Measurements from ENCODE around the gene CDK5R2. TPM values are rescaled to one million over a fixed set of nuclear protein-coding genes. Genes with fewer than 3 reads are reported as not detected.

Gene CDK5R2
- polyA plus RNA-seq (2011; rRNA removed): 0.77 and 0.94 TPM in 2 replicates
- polyA plus RNA-seq (2012; cell fraction: cytosol; rRNA removed): 0.58 and 0.79 TPM in 2 replicates
- polyA plus RNA-seq (2012; cell fraction: nucleus; rRNA removed): 0.47 and 0.72 TPM in 2 replicates
- 0.43 to 0.73 TPM (median 0.63 TPM) in 3 replicates for polyA plus RNA-seq (2017; fragmentation: RNase III; extraction: RNeasy Plus Mini Kit Qiagen cat#74134 plus additional on column Dnase treatment)
- polyA minus RNA-seq (2011; rRNA and poly(A)+ RNA removed): 1.2 and 1.3 TPM in 2 replicates

- peak within 1 kb of the TSS; percentile 64 for H3K4me3 ChIP-seq
- H3K4me1 ChIP-seq: peaks cover 35% of the 10 kb centered on the region
- 7% methylated on average over 27 of the region's 37 CpGs for WGBS (ENCODE audit: missing lambda C conversion rate)
- DNase-seq (ENCODE audit: low read depth in 1 of 2, low spot score in 1 of 2): peak; percentile 88 to 97
- TF ChIP-seq POLR2A (IDR thresholded peaks at IDR 0.05; ENCODE audit: low read length) (0 out of 2 replicates have a peak, but pooled peaks have one; percentile 21), PBX3 (IDR thresholded peaks at IDR 0.05) (peak; percentile 97), MAX (IDR thresholded peaks at IDR 0.05) (peak; percentile 10), FOXS1 (CRISPR knock-in tag; IDR thresholded peaks at IDR 0.05) (no peak)
- ATAC-seq: peak; percentile 70 to 86
- FAIRE-seq: no peak
- peak within 1 kb of the TSS; percentile 73 to 74 for H3K27ac ChIP-seq
- ChIA-PET POLR2A (interaction anchor here (0.7 to 2.1 kb wide), 2 partner anchors 21 to 50 kb away, joined by 3 to 8 read pairs; no protein-coding TSS in a partner anchor), CTCF (interaction anchor here (0.7 to 12.4 kb wide), 6 partner anchors 20 to 86 kb away, joined by 3 to 140 read pairs (median 8); no protein-coding TSS in a partner anchor)
- H3K9me3 ChIP-seq: no peaks in the 10 kb centered on the region
- peak within 1 kb of the TSS; percentile 98 for H3K4me2 ChIP-seq
Observed at GRCh38 chr2:218959141-218959731, at the start of gene CDK5R2. Gene CDK5R2 (plus strand): TSS chr2:218959666. CDS start chr2:218959821, 155 bp downstream.

- H3K9me3 ChIP-seq: no peaks in the 10 kb centered on the region
- no peak overlapping the region for H3K27ac ChIP-seq
- FAIRE-seq (no peak), ATAC-seq (no peak), DNase-seq (ENCODE audit: low read depth in 1 of 2, low spot score in 1 of 2) (no peak)
- ChIA-PET POLR2A (no interaction called here), CTCF (interaction anchor here (2.0 to 11.5 kb wide), 2 partner anchors 15 to 69 kb away, joined by 7 to 128 read pairs; no protein-coding TSS in a partner anchor)
- TF ChIP-seq HOXB13 (CRISPR knock-in tag; IDR thresholded peaks at IDR 0.05; ENCODE audit: low read depth) (no peak), HES2 (IDR thresholded peaks at IDR 0.05) (no peak), CHD4 (IDR thresholded peaks at IDR 0.05; ENCODE audit: borderline replicate concordance) (no peak)
- no peak overlapping the region for H3K4me2 ChIP-seq
- H3K4me3 ChIP-seq: no peak overlapping the region
- 0 out of 3 replicates have a peak, but pooled peaks cover 3% of the 10 kb centered on the region for H3K4me1 ChIP-seq
- WGBS (ENCODE audit: missing lambda C conversion rate): 89% methylated on average over 6 of the region's 6 CpGs
Observed at GRCh38 chr2:218910741-218911140, 48.7 kb upstream of the CDK5R2 start.

- peaks cover 11% of the 10 kb centered on the region for H3K9me3 ChIP-seq
- no peaks in the 10 kb centered on the region for H3K4me1 ChIP-seq
- CTCF ChIA-PET: interaction anchor here (0.9 kb wide), 1 partner anchor 23 kb away, joined by 3 read pairs; no protein-coding TSS in a partner anchor
- POLR2A ChIA-PET: no interaction called here
- no peak overlapping the region for H3K4me2 ChIP-seq
- no peak for ATAC-seq
- H3K27ac ChIP-seq: no peak overlapping the region
- no peak overlapping the region for H3K4me3 ChIP-seq
- no peak for FAIRE-seq
- 92% methylated on average over 1 of the region's 1 CpG for whole genome bisulfite sequencing (ENCODE audit: missing lambda C conversion rate)
- TF ChIP-seq MAFK (IDR thresholded peaks at IDR 0.05; ENCODE audit: partially characterized antibody) (peak; percentile 28), BCL3 (IDR thresholded peaks at IDR 0.05) (no peak)
- DNase-seq (ENCODE audit: low read depth in 1 of 2, low spot score in 1 of 2): no peak
Observed at GRCh38 chr2:218920504-218920903, 39.0 kb upstream of the CDK5R2 start.

- FAIRE-seq (no peak), ATAC-seq (no peak), DNase-seq (ENCODE audit: low read depth in 1 of 2, low spot score in 1 of 2) (no peak)
- CTCF ChIA-PET: interaction anchor here (2.0 to 2.1 kb wide), 2 partner anchors 27 to 78 kb away, joined by 6 to 8 read pairs; no protein-coding TSS in a partner anchor
- 94% methylated on average over 2 of the region's 2 CpGs for WGBS (ENCODE audit: missing lambda C conversion rate)
- no peak overlapping the region for H3K27ac ChIP-seq
- POLR2A ChIA-PET: no interaction called here
- peaks cover 11% of the 10 kb centered on the region for H3K9me3 ChIP-seq
- no peaks in the 10 kb centered on the region for H3K4me1 ChIP-seq
- no peak overlapping the region for H3K4me3 ChIP-seq
- no peak overlapping the region for H3K4me2 ChIP-seq
- TF ChIP-seq TFCP2L1 (CRISPR knock-in tag; IDR thresholded peaks at IDR 0.05): no peak
- no peak for TF ChIP-seq CHD2 (IDR thresholded peaks at IDR 0.05; ENCODE audit: low read length, partially characterized antibody)
- no peak for TF ChIP-seq MAZ (IDR thresholded peaks at IDR 0.05; ENCODE audit: borderline replicate concordance, low read depth, low read length)
- TF ChIP-seq E2F6 (IDR thresholded peaks at IDR 0.05; ENCODE audit: borderline replicate concordance, low read depth): no peak
- no peak for TF ChIP-seq BHLHE40 (IDR thresholded peaks at IDR 0.05; ENCODE audit: low read depth, low read length)
- TF ChIP-seq CBX2 (IDR thresholded peaks at IDR 0.05; ENCODE audit: borderline replicate concordance, low read depth): no peak
- no peak for TF ChIP-seq CHD4 (IDR thresholded peaks at IDR 0.05; ENCODE audit: borderline replicate concordance)
- TF ChIP-seq RFX5 (IDR thresholded peaks at IDR 0.05): no peak
- TF ChIP-seq CBX8 (IDR thresholded peaks at IDR 0.05): no peak
- TF ChIP-seq EHMT2 (IDR thresholded peaks at IDR 0.05; ENCODE audit: low read depth): no peak
- TF ChIP-seq RCOR1 (IDR thresholded peaks at IDR 0.05; ENCODE audit: low read depth, low read length): no peak
- no peak for TF ChIP-seq HOXA7 (CRISPR knock-in tag; IDR thresholded peaks at IDR 0.05)
Observed at GRCh38 chr2:218924757-218925156, 34.7 kb upstream of the CDK5R2 start.

All from A549 (cell line).